ENCODE results near the gene OCRL. TPM values are rescaled to one million over a fixed set of nuclear protein-coding genes. Genes with fewer than 3 reads are reported as not detected.
"Not testable (repeated sequence)": the region's sequence is repeated elsewhere in the genome, so short reads cannot be mapped to it uniquely, and the experiment has no call there.

OCRL gene
- total RNA-seq, 1 experiment from 2014 or later, result 53.7 TPM

- ATAC-seq; BruUV-seq (replicated peaks): not testable (repeated sequence)
Measured at GRCh38 chrX:129554816-129555215, 14.8 kb downstream of the OCRL start.

GRCh38 chrX:129556806-129557315, 16.8 kb downstream of the OCRL start:
- Histone ChIP-seq H3K4me3 (ENCODE audit: low read depth in 2 of 2, low read length in 2 of 2) (no peak overlapping the region), H3K4me1 (ENCODE audit: control insufficient read depth, insufficient read depth, low read length) (no peaks in the 10 kb centered on the region), H3K27me3 (ENCODE audit: control insufficient read depth, insufficient read depth, low read length) (no peaks in the 10 kb centered on the region), H3K9me3 (ENCODE audit: control insufficient read depth, insufficient read depth, low read depth, low read length) (no peaks in the 10 kb centered on the region), H3K36me3 (ENCODE audit: control insufficient read depth, insufficient read depth, low read length) (peaks cover 21% of the 10 kb centered on the region), H3K27ac (ENCODE audit: low read length) (no peak overlapping the region)
- TF ChIP-seq TCF7L2 (IDR thresholded peaks at IDR 0.05; ENCODE audit: low read depth, low read length), result no peak
- no peak for TF ChIP-seq SIN3A (IDR thresholded peaks at IDR 0.05; ENCODE audit: borderline replicate concordance, insufficient read depth, low read depth, low read length)
- no peak for TF ChIP-seq REST (IDR thresholded peaks at IDR 0.05; ENCODE audit: insufficient read depth in 1 of 2, low read depth in 2 of 2, low read length in 1 of 2)
- TF ChIP-seq POLR2AphosphoS5 (IDR thresholded peaks at IDR 0.05; ENCODE audit: low read depth, low read length), result no peak
- no peak for TF ChIP-seq CTCF (IDR thresholded peaks at IDR 0.05)
- no peak for ATAC-seq
- POLR2A ChIA-PET, result no interaction called here
- BruUV-seq (replicated peaks), result no TSS peak
- intact Hi-C loops (cut with micrococcal nuclease; ENCODE audit: unreplicated experiment) (no loop called here), in situ Hi-C loops (cut with HindIII; ENCODE audit: low pct_unique_long_range_greater_than_20kb, low sequenced_read_pairs) (no loop called here)
- no peak for DNase-seq (ENCODE audit: low read depth, low spot score)
- CTCF ChIA-PET, result no interaction called here

More at GRCh38 chrX:129554816-129555215, 14.8 kb downstream of the OCRL start:
- H3K9me3 ChIP-seq (ENCODE audit: control insufficient read depth, insufficient read depth, low read depth, low read length); H3K4me1 ChIP-seq (ENCODE audit: control insufficient read depth, insufficient read depth, low read length); H3K27ac ChIP-seq (ENCODE audit: low read length); H3K4me3 ChIP-seq (ENCODE audit: low read depth in 2 of 2, low read length in 2 of 2); H3K27me3 ChIP-seq (ENCODE audit: control insufficient read depth, insufficient read depth, low read length); DNase-seq (ENCODE audit: low read depth, low spot score); intact Hi-C loops (cut with micrococcal nuclease; ENCODE audit: unreplicated experiment); in situ Hi-C loops (cut with HindIII; ENCODE audit: low pct_unique_long_range_greater_than_20kb, low sequenced_read_pairs); CTCF ChIA-PET: not testable (repeated sequence)
- POLR2A ChIA-PET, result interaction anchor here (0.6 kb wide), 1 partner anchor 196 kb away, joined by 4 read pairs; no protein-coding TSS in a partner anchor
- peaks cover 19% of the 10 kb centered on the region for H3K36me3 ChIP-seq (ENCODE audit: control insufficient read depth, insufficient read depth, low read length)

GRCh38 chrX:129557844-129558480, 17.9 kb downstream of the OCRL start:
- TF ChIP-seq CTCF (IDR thresholded peaks at IDR 0.05), result no peak
- TF ChIP-seq TCF7L2 (IDR thresholded peaks at IDR 0.05; ENCODE audit: low read depth, low read length), result no peak
- TF ChIP-seq SIN3A (IDR thresholded peaks at IDR 0.05; ENCODE audit: borderline replicate concordance, insufficient read depth, low read depth, low read length), result no peak
- no peak for TF ChIP-seq POLR2AphosphoS5 (IDR thresholded peaks at IDR 0.05; ENCODE audit: low read depth, low read length)
- no peak for TF ChIP-seq REST (IDR thresholded peaks at IDR 0.05; ENCODE audit: insufficient read depth in 1 of 2, low read depth in 2 of 2, low read length in 1 of 2)
- no peak for ATAC-seq
- no peak overlapping the region for H3K27ac ChIP-seq (ENCODE audit: low read length)
- no TSS peak for BruUV-seq (replicated peaks)
- H3K4me3 ChIP-seq (ENCODE audit: low read depth in 2 of 2, low read length in 2 of 2), result no peak overlapping the region
- ChIA-PET POLR2A (no interaction called here), CTCF (no interaction called here)
- no peaks in the 10 kb centered on the region for H3K27me3 ChIP-seq (ENCODE audit: control insufficient read depth, insufficient read depth, low read length)
- H3K36me3 ChIP-seq (ENCODE audit: control insufficient read depth, insufficient read depth, low read length), result peaks cover 29% of the 10 kb centered on the region
- no peaks in the 10 kb centered on the region for H3K4me1 ChIP-seq (ENCODE audit: control insufficient read depth, insufficient read depth, low read length)
- intact Hi-C loops (cut with micrococcal nuclease; ENCODE audit: unreplicated experiment) (no loop called here), in situ Hi-C loops (cut with HindIII; ENCODE audit: low pct_unique_long_range_greater_than_20kb, low sequenced_read_pairs) (no loop called here)
- no peak for DNase-seq (ENCODE audit: low read depth, low spot score)
- H3K9me3 ChIP-seq (ENCODE audit: control insufficient read depth, insufficient read depth, low read depth, low read length), result no peaks in the 10 kb centered on the region

Data from Panc1 (cell line).